ENCODE data around the gene OSBPL3.

The OSBPL3 gene

DNA sequence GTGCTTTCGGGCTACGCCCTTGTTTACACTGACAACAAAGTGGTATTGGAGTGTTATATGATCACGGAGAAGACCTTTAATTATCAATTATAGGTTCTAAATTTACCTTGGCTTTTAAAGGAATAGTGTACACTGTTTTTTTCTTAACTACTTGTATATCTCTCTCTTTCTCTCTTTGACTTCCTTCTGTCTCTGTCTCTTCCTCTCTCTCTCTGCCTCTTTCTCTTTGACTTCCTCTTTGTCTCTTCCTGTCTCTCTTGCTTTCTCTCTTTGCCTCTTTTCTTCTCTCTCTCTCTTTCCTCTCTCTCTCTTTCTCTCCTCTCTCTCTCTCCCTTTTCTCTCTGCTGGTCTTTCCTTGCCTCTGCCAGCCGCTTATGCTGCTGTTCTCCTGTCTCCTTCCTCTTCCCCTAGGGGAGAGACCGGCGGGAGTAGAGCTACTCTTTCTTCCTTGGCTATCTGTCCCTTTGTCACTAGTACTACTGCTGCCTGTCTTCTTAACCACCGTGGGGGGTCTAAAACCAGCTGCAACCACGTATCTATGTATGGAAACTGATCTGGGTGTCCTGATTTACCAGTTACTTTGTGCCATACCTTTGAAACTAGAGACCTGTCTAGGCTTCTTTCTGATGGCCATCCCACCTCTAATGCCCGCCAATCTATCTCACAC is 185.9 kb downstream of the OSBPL3 start:
- DNase-seq (ENCODE audit: low read depth), result no peak

- no peak for DNase-seq (ENCODE audit: low read depth)
Measured at GRCh38 chr7:24788961-24789576, 190.9 kb downstream of the OSBPL3 start.

DNA sequence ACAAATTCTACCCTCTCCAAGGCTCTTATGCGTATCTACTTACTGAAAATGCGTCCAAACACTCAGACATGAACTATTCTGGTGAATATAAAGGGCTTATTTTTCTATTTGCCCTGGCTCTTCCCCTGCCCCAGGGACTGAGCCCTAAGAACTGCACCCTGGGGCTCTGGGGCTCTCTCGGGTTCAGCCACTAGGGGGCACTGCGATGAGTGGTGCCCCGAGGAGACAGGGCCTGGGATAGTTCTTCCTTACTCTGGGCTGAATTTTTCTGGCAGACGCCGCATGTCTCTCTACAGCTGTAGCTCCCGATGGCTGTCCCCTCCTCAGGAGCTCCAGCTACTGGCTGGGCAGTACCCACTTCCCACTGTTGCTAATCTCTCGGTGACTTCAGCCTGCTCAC is 191.9 kb downstream of the OSBPL3 start:
- no peak for DNase-seq (ENCODE audit: low read depth)

DNA sequence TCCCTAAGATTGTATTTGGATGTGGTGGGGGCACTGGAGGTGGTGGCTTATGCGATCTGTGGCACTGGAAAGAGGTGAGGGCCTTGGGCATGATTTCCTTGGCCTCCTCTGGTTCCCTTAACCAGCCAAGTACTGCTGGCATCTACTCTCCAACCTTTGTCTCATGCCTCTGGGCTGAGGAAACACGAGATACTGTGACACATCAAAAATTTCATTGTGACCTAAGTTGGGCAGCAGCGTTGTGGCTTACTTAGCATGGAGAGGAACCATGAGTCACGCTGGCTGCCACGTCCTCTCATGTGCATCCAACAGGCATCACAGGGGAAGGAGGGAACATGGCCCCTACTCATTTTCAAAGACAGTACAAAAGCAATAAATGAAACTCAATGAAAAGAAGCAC is 193.0 kb downstream of the OSBPL3 start:
- peak; percentile 94 for DNase-seq (ENCODE audit: low read depth)

GRCh38 chr7:24786306-24786705 is 193.7 kb downstream of the OSBPL3 start:
- no peak for DNase-seq (ENCODE audit: low read depth)

DNA sequence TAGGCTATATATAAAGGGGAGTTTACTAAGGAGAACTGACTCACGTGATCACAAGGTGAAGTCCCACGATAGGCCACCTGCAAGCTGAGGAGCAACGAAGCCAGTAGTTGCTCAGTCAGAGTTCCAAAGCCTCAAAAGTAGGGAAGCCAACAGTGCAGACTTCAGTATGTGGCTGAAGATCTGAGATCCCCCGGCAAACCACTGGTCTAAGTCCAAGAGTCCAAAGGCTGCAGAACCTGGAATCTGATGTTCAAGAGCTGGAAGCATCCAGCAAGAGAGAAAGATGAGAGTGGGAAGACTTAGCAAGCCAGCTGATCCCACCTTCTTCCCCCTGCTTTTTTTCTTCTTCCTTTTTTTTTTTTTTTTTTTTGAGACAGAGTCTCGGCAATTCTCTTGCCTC is 195.7 kb downstream of the OSBPL3 start:
- DNase-seq (ENCODE audit: low read depth), result no peak

DNA sequence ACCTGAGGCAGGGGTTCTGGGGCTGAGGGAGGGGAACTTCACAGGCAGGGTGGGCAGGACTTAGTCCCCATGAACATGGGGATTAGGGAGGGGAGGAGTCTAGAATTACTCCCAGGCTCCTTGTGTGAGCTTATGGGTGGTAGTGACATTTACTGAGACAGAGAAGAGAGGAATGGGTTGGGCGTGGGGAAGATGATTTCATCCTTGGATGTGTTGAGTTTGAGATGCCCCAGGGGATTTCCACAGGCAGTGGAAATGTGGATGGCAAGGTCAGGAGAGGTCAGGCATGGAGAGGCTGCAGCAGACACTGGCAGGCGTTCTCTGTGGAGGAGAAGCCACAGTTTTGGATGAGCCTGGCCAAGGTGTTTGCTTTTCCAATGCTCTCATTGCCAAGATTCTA is 196.3 kb downstream of the OSBPL3 start:
- DNase-seq (ENCODE audit: low read depth), result no peak

- no peak for DNase-seq (ENCODE audit: low read depth)
Measured at GRCh38 chr7:24781106-24781505, 198.9 kb downstream of the OSBPL3 start.

DNA sequence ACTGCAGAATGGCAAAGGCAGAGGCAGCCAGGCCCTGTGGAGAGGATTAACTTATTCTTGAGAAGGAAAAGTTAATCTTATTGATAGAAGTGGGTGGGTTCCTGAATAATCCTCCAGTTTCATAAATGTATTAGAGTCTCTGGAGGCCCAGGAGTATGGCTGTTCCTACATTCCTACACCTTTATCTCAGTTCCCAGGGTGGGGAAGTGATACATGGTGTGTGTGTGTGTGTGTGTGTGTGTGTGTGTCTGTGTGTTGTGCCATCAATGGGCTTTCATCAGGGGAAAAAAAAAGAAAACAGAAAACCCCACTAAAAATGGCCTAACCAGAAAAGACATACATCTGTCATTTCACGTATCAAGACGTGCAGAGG is 200.7 kb downstream of the OSBPL3 start:
- no peak for DNase-seq (ENCODE audit: low read depth)

DNA sequence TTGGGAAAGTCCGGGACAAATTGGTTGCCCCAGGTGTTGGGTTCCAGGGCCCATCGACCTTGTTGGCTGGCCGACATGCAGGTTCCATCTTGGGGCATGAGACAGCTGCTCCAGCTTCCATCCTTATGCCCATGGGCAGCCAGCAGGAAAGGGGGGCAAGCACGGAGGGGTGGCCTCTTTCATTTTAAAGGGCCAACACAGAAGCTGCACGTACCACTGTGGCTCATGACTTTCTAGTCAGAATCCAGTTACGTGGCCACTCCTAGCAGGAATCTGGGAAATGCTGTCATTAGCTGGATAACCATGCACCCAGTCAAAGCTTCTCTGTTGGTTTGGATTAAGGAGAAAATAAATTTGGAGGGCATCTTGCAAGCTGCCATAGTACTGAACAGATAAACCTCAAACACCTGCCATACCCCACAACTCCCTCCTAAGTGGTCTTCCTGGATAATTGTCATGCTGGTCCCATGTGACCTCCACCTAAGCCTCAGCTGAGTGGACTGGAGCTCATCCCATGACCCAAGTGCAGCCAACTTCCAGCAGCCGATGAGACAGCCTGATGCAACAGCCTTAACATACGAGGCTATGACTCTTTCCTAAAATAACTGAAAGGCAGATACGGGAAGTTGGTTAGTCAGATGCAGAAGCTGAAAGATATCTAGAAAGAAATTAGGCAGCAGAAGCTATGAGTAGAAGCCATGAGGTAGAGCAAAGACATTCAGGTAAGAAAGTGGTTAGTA is 201.3 kb downstream of the OSBPL3 start:
- peak; percentile 85 for DNase-seq (ENCODE audit: low read depth)

DNA sequence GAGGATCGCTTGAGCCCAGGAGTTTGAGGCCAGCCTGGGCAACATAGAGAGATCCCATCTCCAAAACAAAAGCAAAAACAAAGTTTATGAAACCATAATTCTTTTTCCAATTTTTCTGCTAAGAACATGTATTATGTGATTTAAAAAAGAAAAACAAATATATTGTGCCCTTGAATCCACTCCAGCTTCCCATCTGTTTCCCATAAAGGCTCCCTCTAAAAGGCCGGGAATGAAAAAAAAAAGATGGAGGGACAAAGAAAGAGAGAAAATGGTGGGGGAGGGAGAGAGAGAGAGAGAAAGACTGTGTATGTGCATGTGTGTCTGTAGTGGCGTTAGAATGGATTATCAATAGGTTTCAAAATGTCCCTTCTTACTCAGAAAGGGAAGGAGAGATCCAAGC is 202.2 kb downstream of the OSBPL3 start:
- DNase-seq (ENCODE audit: low read depth), result no peak

DNA sequence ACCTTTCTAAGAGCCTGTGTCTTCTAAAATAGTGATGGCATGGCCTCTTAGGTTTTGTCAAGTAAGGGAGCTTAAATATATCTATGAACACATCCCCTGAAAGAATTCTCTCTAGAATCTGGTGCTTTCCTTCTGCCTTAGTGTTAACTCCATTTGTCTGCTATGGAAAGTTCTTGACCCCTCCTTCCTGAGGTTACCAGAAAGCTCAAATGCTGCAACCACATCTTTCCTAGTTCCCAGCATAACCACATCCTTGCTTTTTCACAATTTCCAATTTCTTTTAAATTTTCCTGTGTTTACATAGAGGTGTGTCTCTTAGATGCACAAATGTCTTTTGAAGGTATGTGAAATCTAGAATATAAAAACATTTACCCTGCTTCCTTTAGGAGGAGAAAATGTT is 206.3 kb downstream of the OSBPL3 start:
- DNase-seq (ENCODE audit: low read depth), result no peak

- no peak for DNase-seq (ENCODE audit: low read depth)
Measured at GRCh38 chr7:24769851-24770250, 210.1 kb downstream of the OSBPL3 start.

DNA sequence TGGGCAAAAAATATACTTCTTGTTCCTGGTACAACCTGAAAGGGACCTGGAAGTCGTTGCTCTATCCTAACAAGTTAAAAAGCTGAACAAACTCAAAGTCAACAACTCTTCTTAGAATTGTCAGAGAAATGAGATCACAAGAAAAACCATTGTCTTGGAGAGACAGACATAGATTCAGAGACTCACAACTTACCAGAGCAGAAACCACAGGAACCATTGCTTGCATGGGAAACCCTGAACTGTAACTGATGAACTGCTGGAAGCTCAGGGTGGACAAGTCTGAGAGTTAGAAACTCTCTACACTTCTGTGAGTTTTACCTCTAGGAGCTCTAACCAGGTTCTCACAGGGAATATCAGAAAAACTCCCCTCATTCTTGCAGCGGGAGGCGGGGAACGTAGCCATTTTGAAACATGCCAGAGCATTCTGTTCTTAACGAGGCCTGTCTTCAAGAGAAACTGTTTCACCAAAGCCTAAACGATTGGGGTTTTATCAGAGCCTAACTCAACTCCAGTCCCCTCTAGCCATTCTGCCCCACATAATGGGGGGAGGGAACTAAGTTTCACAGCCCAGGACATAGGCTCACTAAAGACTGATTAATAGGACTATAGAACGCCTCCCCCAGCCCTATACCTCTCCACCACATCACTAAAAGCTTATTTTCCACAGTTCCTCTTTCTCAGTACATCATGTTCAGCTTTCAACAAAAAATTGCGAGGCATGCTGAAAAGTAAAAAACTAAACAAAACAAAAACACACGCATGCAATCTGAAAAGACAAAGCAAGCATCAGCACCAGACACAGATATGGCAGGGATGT is 210.8 kb downstream of the OSBPL3 start:
- no peak for DNase-seq (ENCODE audit: low read depth)

GRCh38 chr7:24767878-24768569 is 212.0 kb downstream of the OSBPL3 start:
- no peak for DNase-seq (ENCODE audit: low read depth)

- DNase-seq (ENCODE audit: low read depth), result no peak
Measured at GRCh38 chr7:24764972-24765744, 214.8 kb downstream of the OSBPL3 start.

DNA sequence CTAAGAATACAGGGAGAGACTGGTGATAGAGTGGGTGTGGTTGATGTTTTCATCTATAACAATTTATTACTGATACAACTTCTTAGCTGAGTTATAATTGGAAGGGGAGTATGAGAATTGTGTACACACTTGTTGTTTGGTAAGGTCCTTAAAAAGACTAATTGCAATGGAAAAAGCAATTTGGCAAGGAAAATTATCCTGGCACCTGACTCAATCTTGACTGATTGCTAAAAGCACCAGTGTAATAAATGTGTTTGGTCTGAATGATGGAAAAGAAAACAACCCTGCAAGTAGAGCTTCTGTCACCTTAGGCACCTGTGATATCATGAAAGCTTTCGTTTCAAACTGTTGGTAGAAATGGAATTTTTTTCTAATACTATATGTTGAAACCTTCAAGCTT is 216.0 kb downstream of the OSBPL3 start:
- DNase-seq (ENCODE audit: low read depth), result no peak

- no peak for DNase-seq (ENCODE audit: low read depth)
Measured at GRCh38 chr7:24763303-24763901, 216.6 kb downstream of the OSBPL3 start.

DNA sequence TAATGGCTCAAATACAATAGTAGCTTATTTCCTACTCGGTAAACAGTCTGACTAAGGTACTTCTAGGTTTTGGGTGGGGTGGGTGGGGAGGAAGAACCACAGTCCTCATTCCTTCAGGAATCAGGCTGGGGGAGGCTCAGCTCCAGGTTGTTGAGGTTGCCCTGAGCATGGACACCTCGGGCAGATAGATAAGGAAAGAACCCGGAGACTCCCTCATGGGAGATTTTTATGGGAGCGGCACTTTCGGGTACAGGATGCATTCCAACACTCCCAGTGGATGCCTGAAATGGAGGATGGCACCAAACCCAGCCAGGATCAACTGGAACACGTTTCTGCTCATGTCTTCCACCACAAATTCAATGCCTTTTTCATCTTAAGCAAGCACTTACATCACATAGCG is 217.2 kb downstream of the OSBPL3 start:
- DNase-seq (ENCODE audit: low read depth), result no peak

DNA sequence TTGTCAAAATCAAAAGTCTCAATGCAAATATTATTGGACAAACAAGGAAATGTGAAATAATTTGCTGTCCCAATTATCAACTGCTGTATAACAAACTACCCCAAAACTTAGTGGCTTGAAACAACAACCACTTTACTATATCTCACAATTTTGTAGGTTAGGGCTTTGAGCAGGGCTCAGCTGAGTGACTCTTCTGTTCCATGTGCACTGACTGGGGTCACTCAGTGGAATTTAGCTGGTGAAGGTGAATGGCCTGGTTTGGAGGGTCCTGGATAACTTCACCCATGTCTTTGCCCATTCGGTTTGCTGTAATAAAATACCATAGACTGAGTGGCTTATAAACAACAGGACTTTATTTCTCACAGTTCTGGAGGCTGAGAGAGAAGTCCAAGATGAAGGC is 219.0 kb downstream of the OSBPL3 start:
- DNase-seq (ENCODE audit: low read depth), result no peak
